HEK293T (cell line): ENCODE measurements around the gene CUEDC1.

Experiments used
- CTCF ChIA-PET: fragments of 350-600 bp; formaldehyde crosslinking; extraction: SDS; loops from one replicate; lab custom pipeline; 2021; ENCODE audit warnings: antibody characterized with exemption, inconsistent platforms; lab: Yijun Ruan, JAX
- POLR2A ChIA-PET: fragments of 350-600 bp; formaldehyde crosslinking; extraction: SDS; loops from one replicate; lab custom pipeline; 2020; ENCODE audit warnings: antibody characterized with exemption, inconsistent platforms; lab: Yijun Ruan, JAX
- DNase-seq: peaks from one replicate; pipeline ENCODE4 v3.0.0; 2012; ENCODE audit warnings: mixed read lengths; ENCODE audit errors: extremely low spot score
- ARNT ChIP-seq: fragments of 450-650 bp; IDR thresholded peaks from 2 replicates; pipeline ENCODE4 v1.6.1; 2017; ENCODE audit warnings: mild to moderate bottlenecking
- BHLHE40 ChIP-seq: fragments of 450-650 bp; IDR thresholded peaks from 2 replicates; pipeline ENCODE4 v1.6.1; 2016; ENCODE audit warnings: mild to moderate bottlenecking, moderate library complexity, borderline replicate concordance
- CTBP1 ChIP-seq: fragments of 450-650 bp; IDR thresholded peaks from 2 replicates; pipeline ENCODE4 v1.6.1; 2016; ENCODE audit warnings: borderline replicate concordance
- FOXA1 ChIP-seq: fragments of 450-650 bp; IDR thresholded peaks from 2 replicates; pipeline ENCODE4 v1.6.1; 2016; ENCODE audit warnings: mild to moderate bottlenecking
- FOXK2 ChIP-seq: fragments of 450-650 bp; IDR thresholded peaks from 2 replicates; pipeline ENCODE4 v1.6.1; 2016; ENCODE audit warnings: mild to moderate bottlenecking
- FOXM1 ChIP-seq: fragments of 450-650 bp; IDR thresholded peaks from 2 replicates; pipeline ENCODE4 v1.6.1; 2017; ENCODE audit warnings: mild to moderate bottlenecking, borderline replicate concordance
- HDGF ChIP-seq: fragments of 450-650 bp; IDR thresholded peaks from 2 replicates; pipeline ENCODE4 v1.6.1; 2017; ENCODE audit warnings: antibody characterized with exemption, borderline replicate concordance
- L3MBTL2 ChIP-seq: fragments of 450-650 bp; conservative IDR thresholded peaks from 2 replicates; pipeline ENCODE4 v1.6.1; 2016; ENCODE audit warnings: mild to moderate bottlenecking
- LEF1 ChIP-seq: fragments of 450-650 bp; IDR thresholded peaks from 2 replicates; pipeline ENCODE4 v1.6.1; 2017; ENCODE audit warnings: mild to moderate bottlenecking, borderline replicate concordance
- NFRKB ChIP-seq: fragments of 450-650 bp; IDR thresholded peaks from 2 replicates; pipeline ENCODE4 v1.6.1; 2016; ENCODE audit warnings: mild to moderate bottlenecking, moderate library complexity
- PKNOX1 ChIP-seq: fragments of 450-650 bp; IDR thresholded peaks from 2 replicates; pipeline ENCODE4 v1.6.1; 2016
- SP1 ChIP-seq: fragments of 450-650 bp; IDR thresholded peaks from 2 replicates; pipeline ENCODE4 v1.6.1; 2017
- SUZ12 ChIP-seq: fragments of 450-650 bp; IDR thresholded peaks from 2 replicates; pipeline ENCODE4 v1.6.1; 2016; ENCODE audit warnings: mild to moderate bottlenecking
- TARDBP ChIP-seq: fragments of 450-650 bp; IDR thresholded peaks from 2 replicates; pipeline ENCODE4 v1.6.1; 2016
- ZNF384 ChIP-seq: fragments of 450-650 bp; IDR thresholded peaks from 2 replicates; pipeline ENCODE4 v1.6.1; 2016

Gene CUEDC1

DNA sequence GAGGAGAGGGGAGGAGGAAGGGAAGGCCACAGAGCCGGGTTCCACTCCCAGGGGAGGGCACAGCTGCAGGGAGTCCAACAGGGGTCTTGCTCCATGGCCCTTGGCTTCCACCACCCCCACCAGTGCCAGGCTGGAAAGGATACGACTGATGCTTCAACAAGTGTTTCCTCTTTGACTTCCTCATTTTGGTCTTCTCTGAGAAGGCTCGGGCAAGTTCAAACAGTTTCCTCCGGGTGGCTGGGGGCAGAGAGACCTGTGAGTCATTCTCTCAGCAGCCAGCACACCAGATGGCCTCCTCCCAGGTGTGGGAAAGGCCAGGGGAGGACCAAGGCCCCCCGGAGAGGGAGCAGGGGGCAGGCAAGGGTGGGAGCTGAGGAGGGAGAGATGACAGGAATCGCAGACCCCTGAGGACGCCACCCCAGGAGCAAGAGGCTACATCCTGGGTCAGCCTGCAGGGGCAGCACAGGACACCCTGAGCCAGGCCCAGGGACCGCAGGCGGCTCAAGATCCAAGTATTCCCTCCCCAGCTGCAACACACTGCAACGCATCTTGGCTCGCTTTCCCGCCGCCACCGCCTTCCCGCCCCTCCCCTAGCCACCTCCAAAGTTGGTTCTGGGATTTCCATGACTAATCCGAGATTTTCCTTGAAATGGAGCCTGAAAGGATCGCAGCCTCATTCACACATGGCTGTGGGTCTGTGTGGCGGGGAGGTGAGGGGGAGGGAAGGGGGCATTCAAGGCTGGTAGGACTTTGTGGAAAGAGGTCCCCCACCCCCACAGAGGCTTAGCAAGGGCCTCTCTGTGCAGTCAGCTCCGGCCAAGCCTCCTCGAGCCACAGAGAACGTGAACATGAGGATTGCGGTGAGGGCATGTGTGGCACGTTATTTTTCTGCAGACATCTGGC lies 87.0 kb downstream of the CUEDC1 start:
- TF ChIP-seq FOXA1 (no peak), FOXM1 (no peak), PKNOX1 (no peak)
- POLR2A ChIA-PET: interaction anchor here (1.4 to 3.9 kb wide), 3 partner anchors 8 to 138 kb away, joined by 3 to 12 read pairs (median 10); partner anchors contain the start of gene SRSF1
- peak; percentile 48 for DNase-seq
- CTCF ChIA-PET: interaction anchor here (0.7 kb wide), 1 partner anchor 111 kb away, joined by 3 read pairs; no protein-coding TSS in a partner anchor

DNA sequence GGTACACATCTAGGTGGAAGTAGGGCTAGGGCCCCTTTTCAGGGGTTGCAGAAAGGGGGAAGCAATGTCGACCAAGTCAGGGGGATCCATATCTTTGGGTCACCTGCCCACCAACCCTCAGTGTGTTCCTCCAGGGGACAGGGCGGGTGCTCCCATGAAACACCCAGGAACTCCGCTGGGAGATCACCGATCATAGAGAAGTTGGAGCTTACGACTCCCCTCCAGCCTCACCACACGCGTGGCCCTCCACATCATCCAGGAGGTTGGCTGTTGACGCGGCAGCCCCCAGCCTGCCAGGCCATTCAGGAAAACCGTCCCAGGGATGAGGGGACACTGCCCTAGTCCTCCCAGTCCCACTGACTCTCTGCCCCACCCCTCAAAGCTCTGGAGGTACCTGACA lies 88.1 kb downstream of the CUEDC1 start:
- TF ChIP-seq CTBP1: no peak
- TF ChIP-seq BHLHE40: no peak
- no peak for TF ChIP-seq NFRKB
- no peak for TF ChIP-seq FOXM1
- TF ChIP-seq FOXA1: no peak
- no peak for TF ChIP-seq ZNF384
- no peak for TF ChIP-seq SP1
- TF ChIP-seq L3MBTL2: no peak
- TF ChIP-seq LEF1: no peak
- POLR2A ChIA-PET: interaction anchor here (1.0 to 1.4 kb wide), 2 partner anchors 8 to 140 kb away, joined by 3 to 4 read pairs; partner anchors contain the start of gene SRSF1
- DNase-seq: no peak
- CTCF ChIA-PET: no interaction called here

GRCh38 chr17:57866723-57867122 lies 88.5 kb downstream of the CUEDC1 start:
- DNase-seq: no peak
- ChIA-PET POLR2A (interaction anchor here (1.0 kb wide), 1 partner anchor 140 kb away, joined by 4 read pairs; the partner anchor contains the start of gene SRSF1), CTCF (no interaction called here)
- TF ChIP-seq LEF1 (no peak), L3MBTL2 (no peak), HDGF (no peak)

DNA sequence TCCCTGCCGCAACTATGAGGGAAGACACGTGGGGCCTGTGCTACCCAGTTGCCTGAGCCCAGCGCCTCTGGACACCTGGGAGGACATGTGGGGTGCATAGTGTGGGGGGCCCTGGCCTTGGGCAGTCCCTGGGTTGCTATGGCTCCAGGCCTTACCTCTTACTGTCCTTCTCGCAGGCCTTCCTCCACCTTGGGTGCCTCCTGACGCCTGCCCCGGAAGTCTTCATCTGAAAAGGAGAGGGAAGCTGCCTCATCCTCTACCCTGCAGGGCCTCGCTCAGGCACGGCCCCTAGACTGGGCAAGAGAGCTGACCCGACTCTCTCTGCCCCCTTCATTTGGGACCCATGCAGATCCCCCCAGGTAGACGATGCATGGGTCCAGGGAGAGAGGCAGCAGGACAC lies 88.9 kb downstream of the CUEDC1 start:
- no peak for DNase-seq
- TF ChIP-seq ARNT (no peak), LEF1 (no peak)
- ChIA-PET POLR2A (interaction anchor here (1.0 kb wide), 1 partner anchor 141 kb away, joined by 4 read pairs; the partner anchor contains the start of gene SRSF1), CTCF (no interaction called here)

GRCh38 chr17:57864273-57864672 lies 90.9 kb downstream of the CUEDC1 start:
- no peak for DNase-seq
- TF ChIP-seq L3MBTL2 (no peak), NFRKB (no peak), ARNT (no peak), FOXK2 (no peak), SUZ12 (no peak)
- ChIA-PET CTCF (no interaction called here), POLR2A (interaction anchor here (0.6 kb wide), 1 partner anchor 13 kb away, joined by 3 read pairs; no protein-coding TSS in a partner anchor)

- DNase-seq: no peak
- ChIA-PET CTCF (interaction anchor here (0.7 kb wide), 1 partner anchor 137 kb away, joined by 3 read pairs; no protein-coding TSS in a partner anchor), POLR2A (interaction anchor here (1.0 kb wide), 1 partner anchor 13 kb away, joined by 3 read pairs; the partner anchor contains the start of gene MRPS23)
- TF ChIP-seq HDGF (no peak), L3MBTL2 (no peak), LEF1 (no peak), FOXK2 (no peak)
Measured at GRCh38 chr17:57862694-57863667, 92.2 kb downstream of the CUEDC1 start.

- ChIA-PET POLR2A (interaction anchor here (3.4 kb wide), 1 partner anchor 8 kb away, joined by 12 read pairs; no protein-coding TSS in a partner anchor), CTCF (interaction anchor here (0.7 kb wide), 1 partner anchor 138 kb away, joined by 3 read pairs; no protein-coding TSS in a partner anchor)
- DNase-seq: no peak
- TF ChIP-seq SUZ12 (no peak), HDGF (no peak), SP1 (no peak), ARNT (no peak), NFRKB (no peak), TARDBP (no peak), FOXK2 (no peak), FOXA1 (no peak), LEF1 (no peak), ZNF384 (no peak), CTBP1 (no peak)
Measured at GRCh38 chr17:57861790-57862693, 93.2 kb downstream of the CUEDC1 start.
